ENCODE measurements around the gene HSCB. TPM values are rescaled to one million over a fixed set of nuclear protein-coding genes. Genes with fewer than 3 reads are reported as not detected.

HSCB gene
- total and polyA plus RNA-seq, 4 donors = 10.3 to 19.8 (median 13.3) TPM

DNA sequence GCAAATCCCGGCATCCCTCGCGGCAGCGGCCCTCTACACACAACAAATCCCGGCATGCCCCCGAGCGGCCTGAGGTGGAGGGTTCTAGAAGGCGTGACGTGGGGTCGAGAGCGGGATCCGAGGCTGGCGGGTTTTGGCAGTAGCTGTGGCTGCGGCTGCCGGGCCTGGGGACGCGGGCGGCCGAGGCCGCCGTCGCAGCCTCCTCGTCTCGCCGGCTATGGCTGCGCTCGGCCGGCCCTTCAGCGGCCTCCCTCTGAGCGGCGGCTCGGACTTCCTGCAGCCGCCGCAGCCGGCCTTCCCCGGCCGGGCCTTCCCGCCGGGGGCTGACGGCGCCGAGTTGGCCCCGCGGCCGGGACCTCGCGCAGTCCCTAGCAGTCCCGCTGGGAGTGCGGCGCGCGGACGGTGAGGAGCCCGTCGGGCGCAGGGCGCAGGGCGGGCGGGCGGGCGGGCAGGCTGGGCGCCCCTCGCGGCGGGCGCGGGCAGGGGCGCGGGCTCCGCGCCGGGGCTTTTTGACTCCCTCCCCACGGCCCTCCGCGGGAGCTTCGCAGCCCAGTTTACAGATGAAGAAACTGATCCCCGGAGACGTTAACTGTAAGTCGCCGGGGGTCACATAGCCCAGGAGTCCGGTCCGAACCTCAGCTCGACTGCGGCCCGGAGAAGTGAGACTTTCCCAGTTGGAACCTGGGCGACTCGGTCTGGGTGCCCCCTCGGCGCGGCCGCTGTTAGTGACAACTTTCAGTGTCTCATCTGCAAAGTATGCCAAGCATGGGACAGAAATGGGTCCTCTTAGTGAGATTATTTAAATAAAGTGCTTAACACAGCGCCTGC lies 31.0 kb downstream of the HSCB start, which contains the start of gene CCDC117:
CCDC117 (plus strand) TSS at position 63 of the 828 bp plus-strand sequence; CDS start at position 218, 155 bp downstream.
- TF ChIP-seq, protein P1, sequence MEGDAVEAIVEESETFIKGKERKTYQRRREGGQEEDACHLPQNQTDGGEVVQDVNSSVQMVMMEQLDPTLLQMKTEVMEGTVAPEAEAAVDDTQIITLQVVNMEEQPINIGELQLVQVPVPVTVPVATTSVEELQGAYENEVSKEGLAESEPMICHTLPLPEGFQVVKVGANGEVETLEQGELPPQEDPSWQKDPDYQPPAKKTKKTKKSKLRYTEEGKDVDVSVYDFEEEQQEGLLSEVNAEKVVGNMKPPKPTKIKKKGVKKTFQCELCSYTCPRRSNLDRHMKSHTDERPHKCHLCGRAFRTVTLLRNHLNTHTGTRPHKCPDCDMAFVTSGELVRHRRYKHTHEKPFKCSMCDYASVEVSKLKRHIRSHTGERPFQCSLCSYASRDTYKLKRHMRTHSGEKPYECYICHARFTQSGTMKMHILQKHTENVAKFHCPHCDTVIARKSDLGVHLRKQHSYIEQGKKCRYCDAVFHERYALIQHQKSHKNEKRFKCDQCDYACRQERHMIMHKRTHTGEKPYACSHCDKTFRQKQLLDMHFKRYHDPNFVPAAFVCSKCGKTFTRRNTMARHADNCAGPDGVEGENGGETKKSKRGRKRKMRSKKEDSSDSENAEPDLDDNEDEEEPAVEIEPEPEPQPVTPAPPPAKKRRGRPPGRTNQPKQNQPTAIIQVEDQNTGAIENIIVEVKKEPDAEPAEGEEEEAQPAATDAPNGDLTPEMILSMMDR (IDR thresholded peaks at IDR 0.05; ENCODE audit: control extremely low read depth, extremely low read depth) = no peak
- 0% methylated on average over 59 to 92 of the region's 92 CpGs for WGBS, 2 donors
- peaks cover 0 to 5% (median 0%) of the 10 kb centered on the region in 5 donors for H3K4me1 ChIP-seq (ENCODE audit: control insufficient read depth in 5 of 5, insufficient read depth in 5 of 5, low read length in 5 of 5)
- H3K27ac ChIP-seq (ENCODE audit: low read depth in 1 of 2, low read length in 1 of 2) = peak within 1 kb of the TSS; percentile 97 to 100
- no peaks in the 10 kb centered on the region for H3K27me3 ChIP-seq (ENCODE audit: control insufficient read depth in 3 of 3, insufficient read depth in 3 of 3, low read length in 2 of 3)
- peak; percentile 95 for ATAC-seq (ENCODE audit: insufficient read depth, low FRiP score)
- H3K9ac ChIP-seq (ENCODE audit: insufficient read depth in 1 of 2, low read length in 2 of 2) = peak within 1 kb of the TSS; percentile 88 to 97
- peak within 1 kb of the TSS; percentile 85 for H3K4me3 ChIP-seq
- DNase-seq = peak; percentile 97 to 98 (median 98)
- H3K36me3 ChIP-seq (ENCODE audit: control insufficient read depth in 4 of 4, insufficient read depth in 4 of 4, low read length in 4 of 4) = peaks cover 0 to 9% (median 6%) of the 10 kb centered on the region in 4 donors
- H3K9me3 ChIP-seq (ENCODE audit: control insufficient read depth in 4 of 4, insufficient read depth in 3 of 4, low read length in 3 of 4) = no peaks in the 10 kb centered on the region

DNA sequence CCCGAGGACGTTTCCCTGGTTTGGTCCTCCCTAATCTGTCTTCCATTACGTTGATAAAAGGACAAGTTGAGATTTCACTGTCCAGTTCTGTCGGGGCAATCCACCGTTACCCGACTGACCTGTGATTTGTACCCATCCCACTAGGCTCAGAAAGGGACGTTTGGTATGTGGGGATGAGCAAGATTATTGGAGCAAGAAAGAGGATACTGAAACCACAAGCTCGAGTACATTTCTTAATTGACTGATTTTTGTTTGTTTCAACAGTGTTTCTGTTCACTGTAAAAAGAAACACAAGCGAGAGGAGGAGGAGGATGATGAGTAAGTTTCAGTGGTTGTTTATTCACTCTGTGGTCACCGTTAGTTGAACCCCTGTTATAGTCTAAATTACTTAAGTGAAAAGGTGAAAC lies 31.6 kb downstream of the HSCB start:
- Histone ChIP-seq H3K4me1 (ENCODE audit: control insufficient read depth in 5 of 5, insufficient read depth in 5 of 5, low read length in 5 of 5) (peaks cover 0 to 5% (median 0%) of the 10 kb centered on the region in 5 donors), H3K27me3 (ENCODE audit: control insufficient read depth in 3 of 3, insufficient read depth in 3 of 3, low read length in 2 of 3) (no peaks in the 10 kb centered on the region), H3K27ac (ENCODE audit: low read depth in 1 of 2, low read length in 1 of 2) (peak overlapping the region; percentile 93 to 100), H3K4me3 (peak overlapping the region; percentile 85), H3K9ac (ENCODE audit: insufficient read depth in 1 of 2, low read length in 2 of 2) (peak overlapping the region; percentile 88 to 97), H3K36me3 (ENCODE audit: control insufficient read depth in 4 of 4, insufficient read depth in 4 of 4, low read length in 4 of 4) (peaks cover 0 to 9% (median 6%) of the 10 kb centered on the region in 4 donors), H3K9me3 (ENCODE audit: control insufficient read depth in 4 of 4, insufficient read depth in 3 of 4, low read length in 3 of 4) (no peaks in the 10 kb centered on the region)
- DNase-seq = no peak
- TF ChIP-seq, protein P1 (IDR thresholded peaks at IDR 0.05; ENCODE audit: control extremely low read depth, extremely low read depth) = no peak
- 1 to 2% methylated on average over 10 of the region's 10 CpGs for WGBS, 2 donors
- no peak for ATAC-seq (ENCODE audit: insufficient read depth, low FRiP score)

DNA sequence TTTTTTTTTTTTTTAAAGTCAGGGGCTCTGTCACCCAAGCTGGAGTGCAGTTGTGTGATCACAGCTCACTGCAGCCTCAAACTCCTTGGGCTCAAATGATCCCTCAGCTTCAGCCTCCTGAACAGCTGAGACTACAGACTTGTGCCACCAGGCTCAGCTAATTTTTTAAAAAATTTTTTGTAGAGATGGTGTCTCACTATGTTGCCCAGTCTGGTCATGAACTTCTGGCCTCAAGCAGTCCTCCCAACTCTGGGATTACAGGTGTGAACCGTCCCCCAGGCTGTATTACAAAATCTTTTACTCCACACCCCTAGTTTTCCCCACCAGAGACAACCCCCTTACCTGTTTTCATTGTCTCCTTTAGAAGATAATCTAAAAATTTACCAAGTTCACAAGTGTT lies 32.5 kb downstream of the HSCB start:
- no peak for DNase-seq
- no peaks in the 10 kb centered on the region for H3K27me3 ChIP-seq (ENCODE audit: control insufficient read depth in 3 of 3, insufficient read depth in 3 of 3, low read length in 2 of 3)
- ATAC-seq (ENCODE audit: insufficient read depth, low FRiP score) = no peak
- H3K9ac ChIP-seq (ENCODE audit: insufficient read depth in 1 of 2, low read length in 2 of 2) = no peak overlapping the region
- H3K4me3 ChIP-seq = no peak overlapping the region
- H3K9me3 ChIP-seq (ENCODE audit: control insufficient read depth in 4 of 4, insufficient read depth in 3 of 4, low read length in 3 of 4) = no peaks in the 10 kb centered on the region
- WGBS, 2 donors = 87 to 91% methylated on average over 1 of the region's 1 CpG
- TF ChIP-seq, protein P1 (IDR thresholded peaks at IDR 0.05; ENCODE audit: control extremely low read depth, extremely low read depth) = no peak
- peaks cover 0 to 9% (median 6%) of the 10 kb centered on the region in 4 donors for H3K36me3 ChIP-seq (ENCODE audit: control insufficient read depth in 4 of 4, insufficient read depth in 4 of 4, low read length in 4 of 4)
- H3K4me1 ChIP-seq (ENCODE audit: control insufficient read depth in 5 of 5, insufficient read depth in 5 of 5, low read length in 5 of 5) = peaks cover 0 to 5% (median 3%) of the 10 kb centered on the region in 5 donors
- H3K27ac ChIP-seq (ENCODE audit: low read depth in 1 of 2, low read length in 1 of 2) = no peak overlapping the region
